Endometrial microvascular endothelial cells (primary cell): ENCODE measurements around the gene COPG2. TPM values are rescaled to one million over a fixed set of nuclear protein-coding genes. Genes with fewer than 3 reads are reported as not detected.
"Not testable (repeated sequence)": the region's sequence is repeated elsewhere in the genome, so short reads cannot be mapped to it uniquely, and the experiment has no call there.

Source experiments
- in situ Hi-C: cut with HindIII; loops from 2 replicates; pipeline ENCODE4 v1.10.0; 2017; ENCODE audit warnings: low sequenced_read_pairs, low pct_unique_long_range_greater_than_20kb; ENCODE audit errors: inconsistent ontology term
- total RNA-seq: library from RNA; depleted of rRNA; stranded (reverse); fragments of >200 nt; gene quantifications from one replicate; pipeline ENCODE4 v1.2.3, GENCODE V29; 2015; ENCODE audit errors: inconsistent ontology term

The COPG2 gene
- 13.8 TPM for total RNA-seq

- in situ Hi-C loops: no loop called here
Measured at GRCh38 chr7:130668258-130669084, at the start of gene COPG2. Gene COPG2 (minus strand): TSS chr7:130668748. CDS start chr7:130668668, 80 bp downstream.

GRCh38 chr7:130712416-130712815 lies 43.9 kb upstream of the COPG2 start:
- in situ Hi-C loops: no loop called here

GRCh38 chr7:130708766-130709165 lies 40.2 kb upstream of the COPG2 start:
- in situ Hi-C loops: no loop called here

GRCh38 chr7:130708001-130708400 lies 39.5 kb upstream of the COPG2 start:
- in situ Hi-C loops: no loop called here

- in situ Hi-C loops: no loop called here
Measured at GRCh38 chr7:130703851-130704250, 35.3 kb upstream of the COPG2 start.

- in situ Hi-C loops: no loop called here
Measured at GRCh38 chr7:130701650-130702049, 33.1 kb upstream of the COPG2 start.

- in situ Hi-C loops: no loop called here
Measured at GRCh38 chr7:130700760-130701159, 32.2 kb upstream of the COPG2 start.

- in situ Hi-C loops: no loop called here
Measured at GRCh38 chr7:130699686-130700085, 31.1 kb upstream of the COPG2 start.

GRCh38 chr7:130697820-130698219 lies 29.3 kb upstream of the COPG2 start:
- in situ Hi-C loops: no loop called here

GRCh38 chr7:130695840-130696239 lies 27.3 kb upstream of the COPG2 start:
- in situ Hi-C loops: no loop called here

- in situ Hi-C loops: not testable (repeated sequence)
Measured at GRCh38 chr7:130692396-130692795, 23.8 kb upstream of the COPG2 start.

GRCh38 chr7:130689683-130690082 lies 21.1 kb upstream of the COPG2 start:
- in situ Hi-C loops: no loop called here

GRCh38 chr7:130683026-130683425 lies 14.5 kb upstream of the COPG2 start:
- in situ Hi-C loops: no loop called here

- in situ Hi-C loops: no loop called here
Measured at GRCh38 chr7:130674456-130674855, 5.9 kb upstream of the COPG2 start.

- in situ Hi-C loops: no loop called here
Measured at GRCh38 chr7:130673066-130673465, 4.5 kb upstream of the COPG2 start.

- in situ Hi-C loops: no loop called here
Measured at GRCh38 chr7:130672146-130672545, 3.6 kb upstream of the COPG2 start.

GRCh38 chr7:130669085-130669700 lies 645 bp upstream of the COPG2 start:
- in situ Hi-C loops: no loop called here

- in situ Hi-C loops: no loop called here
Measured at GRCh38 chr7:130667593-130668257, 823 bp downstream of the COPG2 start.

- in situ Hi-C loops: no loop called here
Measured at GRCh38 chr7:130662426-130662825, 6.1 kb downstream of the COPG2 start.

GRCh38 chr7:130655286-130655685 lies 13.3 kb downstream of the COPG2 start:
- in situ Hi-C loops: no loop called here
